Caco-2 (cell line): Measurements from ENCODE around the gene HENMT1. TPM values are rescaled to one million over a fixed set of nuclear protein-coding genes. Genes with fewer than 3 reads are reported as not detected.
A peak's percentile ranks its signal among the peaks of the same experiment; 100 is the strongest.

Experiments used
- BruUV-seq: library from RNA; stranded (reverse); fragments of 400-500 nt; replicated peaks from 2 replicates; lab custom pipeline; 2021; lab: Mats Ljungman, UMichigan
- CTCF ChIA-PET: fragments of 300-600 bp; sonication (Branson Sonifier 250); formaldehyde crosslinking; loops from one replicate; lab custom pipeline; 2022; ENCODE audit warnings: antibody characterized with exemption; lab: Charles Lee
- POLR2A ChIA-PET: fragments of 300-600 bp; sonication (Branson Sonifier 250); formaldehyde crosslinking; loops from one replicate; lab custom pipeline; 2022; ENCODE audit warnings: antibody characterized with exemption; lab: Charles Lee
- DNase-seq, 2 experiments: peaks; one replicate each; pipeline versions ENCODE4 v3.0.0 to v3.0.0-alpha.2; 2020 to 2022
- H3K27me3 ChIP-seq: replicated peaks from 2 replicates; pipeline ENCODE4 v1.6.0; 2011; ENCODE audit warnings: low read length; ENCODE audit not compliant: control insufficient read depth, insufficient read depth
- H3K36me3 ChIP-seq: 2 replicates; pipeline ENCODE4 v1.5.1; 2011; ENCODE audit warnings: low read length; ENCODE audit not compliant: control insufficient read depth, insufficient read depth
- H3K4me1 ChIP-seq: fragments of 250-450 bp; sonication (Bioruptor Pico); 2 replicates; pipeline ENCODE4 v1.5.1; 2020; ENCODE audit warnings: mild to moderate bottlenecking
- H3K4me3 ChIP-seq: 2 replicates; pipeline ENCODE4 v1.5.1; 2011; ENCODE audit warnings: low read depth, mild to moderate bottlenecking, control low read depth, low read length
- H3K9me3 ChIP-seq: fragments of 250-450 bp; sonication (Bioruptor Pico); 2 replicates; pipeline ENCODE4 v1.5.1; 2020; ENCODE audit warnings: mild to moderate bottlenecking, moderate library complexity
- H3K27ac Mint-ChIP-seq: one replicate; pipeline ENCODE4 v1.8.0; 2022; ENCODE audit warnings: mixed read lengths; ENCODE audit not compliant: unreplicated experiment
- H3K27me3 Mint-ChIP-seq: one replicate; pipeline ENCODE4 v1.8.0; 2022; ENCODE audit warnings: mixed read lengths; ENCODE audit not compliant: insufficient read depth, unreplicated experiment
- H3K36me3 Mint-ChIP-seq: one replicate; pipeline ENCODE4 v1.8.0; 2022; ENCODE audit warnings: mild to moderate bottlenecking, mixed read lengths; ENCODE audit not compliant: insufficient read depth, unreplicated experiment
- H3K4me1 Mint-ChIP-seq: one replicate; pipeline ENCODE4 v1.8.0; 2022; ENCODE audit warnings: low read depth, mixed read lengths; ENCODE audit not compliant: unreplicated experiment
- H3K4me3 Mint-ChIP-seq: one replicate; pipeline ENCODE4 v1.8.0; 2022; ENCODE audit warnings: mild to moderate bottlenecking, moderate library complexity, mixed read lengths; ENCODE audit not compliant: unreplicated experiment
- H3K9me3 Mint-ChIP-seq: one replicate; pipeline ENCODE4 v1.8.0; 2022; ENCODE audit warnings: mixed read lengths; ENCODE audit not compliant: unreplicated experiment
- intact Hi-C: fragments of 100-400 bp; cut with micrococcal nuclease; formaldehyde crosslinking; loops from one replicate; pipeline ENCODE4 v1.10.0; 2022; ENCODE audit not compliant: unreplicated experiment
- total RNA-seq: library from RNA; stranded (reverse); gene quantifications from 2 replicates; pipeline ENCODE4 v1.2.3, GENCODE V29; 2022
- TF ChIP-seq, protein P1 (sequence below), 2 experiments: fragments of 200-600 bp in 1 of 2; IDR thresholded peaks; 1 replicate in 1 of 2; 2 replicates in 1 of 2; pipeline versions ENCODE4 v1.5.1 to v1.8.0; 2011 to 2022; ENCODE audit warnings: antibody characterized with exemption in 1 of 2, control low read depth in 1 of 2, inconsistent platforms in 1 of 2, low read depth in 1 of 2, low read length in 1 of 2, mild to moderate bottlenecking in 1 of 2, moderate library complexity in 1 of 2; ENCODE audit not compliant: insufficient read depth in 1 of 2, severe bottlenecking in 1 of 2, unreplicated experiment in 1 of 2

Gene HENMT1
- total RNA-seq, 1 experiment from 2014 or later: 21.0 TPM

DNA sequence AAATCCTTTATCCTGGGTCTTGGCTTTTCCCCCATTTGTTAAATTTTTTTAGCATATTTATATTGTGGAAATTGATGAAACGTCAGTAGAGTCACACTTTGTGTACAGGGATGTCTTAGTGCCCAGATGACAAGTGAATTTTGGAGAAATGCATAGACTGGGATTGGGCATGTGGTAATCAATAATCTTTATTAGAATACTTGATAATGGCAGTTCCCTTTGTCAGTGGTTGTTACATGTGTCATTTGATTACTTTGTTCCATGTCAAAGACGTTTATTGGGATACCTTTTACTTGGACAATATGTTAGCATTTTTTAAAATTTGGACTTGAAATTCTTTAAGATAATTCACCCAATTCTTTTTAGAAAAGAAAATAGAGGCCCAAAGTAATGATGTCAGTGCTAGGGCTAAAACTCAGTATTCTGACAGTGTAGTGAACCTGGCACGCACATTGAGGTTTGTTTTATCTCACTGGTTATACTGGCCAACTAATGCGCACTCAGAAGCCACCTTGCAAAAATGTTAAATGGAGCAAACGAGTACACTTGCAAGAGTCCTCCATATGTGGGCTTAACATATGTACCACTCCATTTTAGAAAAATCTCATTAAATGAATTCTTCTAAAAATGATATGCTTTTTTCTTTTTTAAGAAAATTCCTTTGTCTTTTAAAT is 40.4 kb upstream of the HENMT1 start:
- peaks cover 44% of the 10 kb centered on the region for H3K36me3 Mint-ChIP-seq
- BruUV-seq: no TSS peak
- ChIA-PET POLR2A (no interaction called here), CTCF (no interaction called here)
- Histone ChIP-seq H3K36me3 (no peaks in the 10 kb centered on the region; the same call in 1 of the 2 replicates), H3K27me3 (no peaks in the 10 kb centered on the region), H3K9me3 (no peaks in the 10 kb centered on the region), H3K4me1 (no peaks in the 10 kb centered on the region; the same call in 1 of the 2 replicates), H3K4me3 (no peak overlapping the region)
- no peaks in the 10 kb centered on the region for H3K9me3 Mint-ChIP-seq
- peaks cover 6% of the 10 kb centered on the region for H3K4me1 Mint-ChIP-seq
- no peak for DNase-seq
- H3K27me3 Mint-ChIP-seq: no peaks in the 10 kb centered on the region
- H3K4me3 Mint-ChIP-seq: no peak overlapping the region
- H3K27ac Mint-ChIP-seq: no peak overlapping the region
- TF ChIP-seq, protein P1, sequence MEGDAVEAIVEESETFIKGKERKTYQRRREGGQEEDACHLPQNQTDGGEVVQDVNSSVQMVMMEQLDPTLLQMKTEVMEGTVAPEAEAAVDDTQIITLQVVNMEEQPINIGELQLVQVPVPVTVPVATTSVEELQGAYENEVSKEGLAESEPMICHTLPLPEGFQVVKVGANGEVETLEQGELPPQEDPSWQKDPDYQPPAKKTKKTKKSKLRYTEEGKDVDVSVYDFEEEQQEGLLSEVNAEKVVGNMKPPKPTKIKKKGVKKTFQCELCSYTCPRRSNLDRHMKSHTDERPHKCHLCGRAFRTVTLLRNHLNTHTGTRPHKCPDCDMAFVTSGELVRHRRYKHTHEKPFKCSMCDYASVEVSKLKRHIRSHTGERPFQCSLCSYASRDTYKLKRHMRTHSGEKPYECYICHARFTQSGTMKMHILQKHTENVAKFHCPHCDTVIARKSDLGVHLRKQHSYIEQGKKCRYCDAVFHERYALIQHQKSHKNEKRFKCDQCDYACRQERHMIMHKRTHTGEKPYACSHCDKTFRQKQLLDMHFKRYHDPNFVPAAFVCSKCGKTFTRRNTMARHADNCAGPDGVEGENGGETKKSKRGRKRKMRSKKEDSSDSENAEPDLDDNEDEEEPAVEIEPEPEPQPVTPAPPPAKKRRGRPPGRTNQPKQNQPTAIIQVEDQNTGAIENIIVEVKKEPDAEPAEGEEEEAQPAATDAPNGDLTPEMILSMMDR (IDR thresholded peaks at IDR 0.05; ENCODE audit: insufficient read depth in 1 of 2, low read depth in 1 of 2, low read length in 1 of 2, severe bottlenecking in 1 of 2, unreplicated experiment in 1 of 2): no peak
- intact Hi-C loops: no loop called here

DNA sequence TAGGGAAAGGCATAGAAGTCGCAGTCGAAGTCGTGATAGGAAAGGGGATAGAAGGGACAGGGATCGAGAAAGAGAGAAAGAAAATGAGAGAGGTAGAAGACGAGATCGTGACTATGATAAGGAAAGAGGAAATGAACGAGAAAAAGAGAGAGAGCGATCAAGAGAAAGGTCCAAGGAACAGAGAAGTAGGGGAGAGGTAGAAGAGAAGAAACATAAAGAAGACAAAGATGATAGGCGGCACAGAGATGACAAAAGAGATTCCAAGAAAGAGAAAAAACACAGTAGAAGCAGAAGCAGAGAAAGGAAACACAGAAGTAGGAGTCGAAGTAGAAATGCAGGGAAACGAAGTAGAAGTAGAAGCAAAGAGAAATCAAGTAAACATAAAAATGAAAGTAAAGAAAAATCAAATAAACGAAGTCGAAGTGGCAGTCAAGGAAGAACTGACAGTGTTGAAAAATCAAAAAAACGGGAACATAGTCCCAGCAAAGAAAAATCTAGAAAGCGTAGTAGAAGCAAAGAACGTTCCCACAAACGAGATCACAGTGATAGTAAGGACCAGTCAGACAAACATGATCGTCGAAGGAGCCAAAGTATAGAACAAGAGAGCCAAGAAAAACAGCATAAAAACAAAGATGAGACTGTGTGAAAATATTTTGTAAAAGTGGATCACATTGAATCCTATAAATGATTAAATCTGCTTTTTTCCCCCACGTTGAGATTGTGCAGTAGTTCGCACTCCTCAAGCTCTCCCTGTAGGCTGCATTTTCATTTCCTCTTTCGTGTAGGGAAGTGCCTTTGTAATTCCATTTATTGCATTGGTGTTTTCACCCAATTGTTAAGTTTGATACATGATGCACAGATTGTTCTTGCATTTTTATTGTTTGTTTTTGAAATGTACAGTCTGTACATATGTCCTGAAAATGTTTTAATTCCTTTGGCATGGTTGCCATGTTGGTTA is 38.8 kb upstream of the HENMT1 start:
- intact Hi-C loops: no loop called here
- TF ChIP-seq, protein P1 (IDR thresholded peaks at IDR 0.05; ENCODE audit: insufficient read depth in 1 of 2, low read depth in 1 of 2, low read length in 1 of 2, severe bottlenecking in 1 of 2, unreplicated experiment in 1 of 2): no peak
- Mint-ChIP-seq H3K4me3 (no peak overlapping the region), H3K27ac (no peak overlapping the region), H3K36me3 (peaks cover 46% of the 10 kb centered on the region), H3K4me1 (peaks cover 6% of the 10 kb centered on the region), H3K9me3 (no peaks in the 10 kb centered on the region), H3K27me3 (no peaks in the 10 kb centered on the region)
- CTCF ChIA-PET: no interaction called here
- DNase-seq: no peak
- POLR2A ChIA-PET: no interaction called here
- Histone ChIP-seq H3K4me3 (no peak overlapping the region), H3K36me3 (no peaks in the 10 kb centered on the region; the same call in 1 of the 2 replicates), H3K4me1 (no peaks in the 10 kb centered on the region; the same call in 1 of the 2 replicates), H3K27me3 (no peaks in the 10 kb centered on the region), H3K9me3 (no peaks in the 10 kb centered on the region)
- TSS peak; percentile 33 for BruUV-seq

- Mint-ChIP-seq H3K27me3 (no peaks in the 10 kb centered on the region), H3K36me3 (peaks cover 61% of the 10 kb centered on the region), H3K27ac (no peak overlapping the region), H3K9me3 (no peaks in the 10 kb centered on the region), H3K4me3 (no peak overlapping the region), H3K4me1 (peaks cover 13% of the 10 kb centered on the region)
- no peaks in the 10 kb centered on the region for H3K27me3 ChIP-seq
- H3K9me3 ChIP-seq: no peaks in the 10 kb centered on the region
- ChIA-PET CTCF (no interaction called here), POLR2A (no interaction called here)
- no TSS peak for BruUV-seq
- DNase-seq: no peak
- no peaks in the 10 kb centered on the region; the same call in 1 of the 2 replicates for H3K36me3 ChIP-seq
- TF ChIP-seq, protein P1 (IDR thresholded peaks at IDR 0.05; ENCODE audit: insufficient read depth in 1 of 2, low read depth in 1 of 2, low read length in 1 of 2, severe bottlenecking in 1 of 2, unreplicated experiment in 1 of 2): no peak
- no peak overlapping the region for H3K4me3 ChIP-seq
- H3K4me1 ChIP-seq: peaks cover 5% of the 10 kb centered on the region; the same call in 1 of the 2 replicates
- intact Hi-C loops: no loop called here
Observed at GRCh38 chr1:108695535-108695934, 34.6 kb upstream of the HENMT1 start.
